C4-2B (cell line): ENCODE results near the gene ITPR1.

ENCODE experiments used
- CTCF ChIP-seq: fragments of 450-650 bp; conservative IDR thresholded peaks from 2 replicates; pipeline ENCODE4 v1.5.1; 2017; ENCODE audit warnings: mild to moderate bottlenecking
- ZFX ChIP-seq: fragments of 450-650 bp; IDR thresholded peaks from 2 replicates; pipeline ENCODE4 v1.6.1; 2017

GRCh38 chr3:4721511-4721911, 228.4 kb downstream of the ITPR1 start:
- TF ChIP-seq CTCF (no peak), ZFX (no peak)
